PC-9 (cell line): ENCODE results near the gene IGF2R. TPM values are rescaled to one million over a fixed set of nuclear protein-coding genes. Genes with fewer than 3 reads are reported as not detected.
"Not testable (repeated sequence)": the region's sequence is repeated elsewhere in the genome, so short reads cannot be mapped to it uniquely, and the experiment has no call there.

ENCODE experiments used
- BruUV-seq: library from RNA; stranded (reverse); fragments of 400-500 nt; replicated peaks from 2 replicates; lab custom pipeline; 2021; lab: Mats Ljungman, UMichigan
- CTCF ChIA-PET: fragments of 300-600 bp; sonication (Branson Sonifier 250); formaldehyde crosslinking; loops from one replicate; lab custom pipeline; 2022; ENCODE audit warnings: antibody characterized with exemption; lab: Charles Lee
- POLR2A ChIA-PET: fragments of 300-600 bp; sonication (Branson Sonifier 250); formaldehyde crosslinking; loops from one replicate; lab custom pipeline; 2022; ENCODE audit warnings: antibody characterized with exemption; ENCODE audit not compliant: unreplicated experiment; lab: Charles Lee
- DNase-seq, 2 experiments: peaks; one replicate each; pipeline versions ENCODE4 v3.0.0 to v3.0.0-alpha.2; 2015 to 2022; ENCODE audit warnings: mixed read lengths in 1 of 2
- H2AFZ ChIP-seq: fragments of 200-600 bp; sonication (generic); 2 replicates; pipeline ENCODE4 v1.8.1; 2017; ENCODE audit warnings: antibody characterized with exemption
- H3F3A ChIP-seq: fragments of 200-600 bp; sonication (generic); 2 replicates; pipeline ENCODE4 v1.8.1; 2017; ENCODE audit warnings: antibody characterized with exemption, mild to moderate bottlenecking, low read depth; ENCODE audit not compliant: insufficient read depth
- H3K27ac ChIP-seq: fragments of 200-600 bp; sonication (generic); 2 replicates; pipeline ENCODE4 v1.6.1; 2016; ENCODE audit warnings: mixed run types
- H3K27me3 ChIP-seq: fragments of 200-600 bp; sonication (generic); 2 replicates; pipeline ENCODE4 v1.6.1; 2016; ENCODE audit warnings: low read depth, mixed run types; ENCODE audit not compliant: insufficient read depth
- H3K36me3 ChIP-seq: fragments of 200-600 bp; sonication (generic); 2 replicates; pipeline ENCODE4 v1.6.1; 2016; ENCODE audit warnings: low read depth, mixed run types
- H3K4me1 ChIP-seq: fragments of 200-600 bp; sonication (generic); replicated peaks from 2 replicates; pipeline ENCODE4 v1.6.1; 2016; ENCODE audit warnings: mixed run types; ENCODE audit not compliant: insufficient read depth
- H3K4me2 ChIP-seq: fragments of 200-600 bp; sonication (generic); 2 replicates; pipeline ENCODE4 v1.6.1; 2017; ENCODE audit warnings: mixed run types
- H3K4me3 ChIP-seq: fragments of 200-600 bp; sonication (generic); 2 replicates; pipeline ENCODE4 v1.6.1; 2016; ENCODE audit warnings: mixed run types
- H3K79me2 ChIP-seq: fragments of 200-600 bp; sonication (generic); 2 replicates; pipeline ENCODE4 v1.6.1; 2017; ENCODE audit warnings: low read depth, mixed run types
- H3K9me2 ChIP-seq: fragments of 200-600 bp; sonication (generic); 2 replicates; pipeline ENCODE4 v1.8.1; 2017; ENCODE audit warnings: mild to moderate bottlenecking; ENCODE audit not compliant: insufficient read depth
- H3K9me3 ChIP-seq: fragments of 200-600 bp; sonication (generic); 2 replicates; pipeline ENCODE4 v1.8.1; 2016; ENCODE audit warnings: low read depth; ENCODE audit not compliant: insufficient read depth
- H4K20me1 ChIP-seq: fragments of 200-600 bp; sonication (generic); 2 replicates; pipeline ENCODE4 v1.8.1; 2017; ENCODE audit not compliant: insufficient read depth
- EZH2 ChIP-seq: fragments of 200-600 bp; sonication (generic); IDR thresholded peaks from 2 replicates; pipeline ENCODE4 v1.8.0; 2017; ENCODE audit warnings: antibody characterized with exemption, low read depth
- intact Hi-C: fragments of 100-400 bp; cut with micrococcal nuclease; formaldehyde crosslinking; loops from one replicate; pipeline ENCODE4 v1.10.0; 2022; ENCODE audit not compliant: unreplicated experiment
- total RNA-seq: library from RNA; stranded (reverse); gene quantifications from 2 replicates; pipeline ENCODE4 v1.2.3, GENCODE V29; 2021
- TF ChIP-seq, protein P1 (sequence below): fragments of 200-600 bp; sonication (generic); conservative IDR thresholded peaks from 2 replicates; pipeline ENCODE4 v1.6.1; 2017; ENCODE audit warnings: mixed run types, antibody characterized with exemption, mild to moderate bottlenecking, moderate library complexity

Gene IGF2R
- total RNA-seq, 1 experiment from 2014 or later: 53.1 TPM

DNA sequence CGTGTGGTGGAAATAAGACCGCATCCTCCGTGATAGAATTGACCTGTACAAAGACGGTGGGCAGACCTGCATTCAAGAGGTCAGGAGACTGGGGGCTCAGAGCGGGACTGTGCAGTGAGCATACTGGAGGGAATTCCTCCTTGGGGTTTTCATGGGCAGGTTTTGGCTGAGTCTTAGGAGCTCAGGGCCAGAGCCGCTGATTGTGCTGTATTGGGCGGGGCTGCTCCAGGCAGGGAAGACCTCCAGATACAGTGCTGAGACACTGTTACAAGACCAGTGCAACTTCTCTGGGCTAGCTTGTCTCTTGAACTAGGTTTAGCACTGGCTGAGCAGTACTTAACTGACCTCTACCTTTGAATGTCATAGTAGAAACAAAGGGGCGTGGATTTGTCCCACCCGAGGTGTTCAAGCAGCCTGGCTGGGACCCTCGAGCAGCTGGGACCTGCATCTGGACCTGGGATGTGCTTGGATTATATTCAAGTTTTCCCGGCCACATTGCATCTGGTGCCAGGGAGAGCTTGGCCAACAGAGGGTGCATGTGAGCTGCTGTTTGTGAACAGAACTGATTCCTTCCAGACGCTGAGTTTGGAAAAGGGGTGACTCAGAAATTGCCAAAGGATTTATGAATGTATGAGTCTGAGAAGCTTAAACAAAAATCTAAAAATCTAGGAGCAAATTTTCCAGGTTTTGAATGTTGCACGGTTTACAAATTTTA is 119.3 kb downstream of the IGF2R start:
- Histone ChIP-seq H3K79me2 (no peaks in the 10 kb centered on the region), H3K4me2 (no peak overlapping the region), H3K4me3 (no peak overlapping the region), H3K27ac (no peak overlapping the region), H3K4me1 (no peaks in the 10 kb centered on the region), H4K20me1 (no peaks in the 10 kb centered on the region), H3F3A (no peaks in the 10 kb centered on the region), H3K9me3 (no peaks in the 10 kb centered on the region), H3K9me2 (no peaks in the 10 kb centered on the region), H2AFZ (no peak overlapping the region), H3K36me3 (peaks cover 14% of the 10 kb centered on the region), H3K27me3 (no peaks in the 10 kb centered on the region)
- ChIA-PET CTCF (no interaction called here), POLR2A (no interaction called here)
- TF ChIP-seq, protein P1, sequence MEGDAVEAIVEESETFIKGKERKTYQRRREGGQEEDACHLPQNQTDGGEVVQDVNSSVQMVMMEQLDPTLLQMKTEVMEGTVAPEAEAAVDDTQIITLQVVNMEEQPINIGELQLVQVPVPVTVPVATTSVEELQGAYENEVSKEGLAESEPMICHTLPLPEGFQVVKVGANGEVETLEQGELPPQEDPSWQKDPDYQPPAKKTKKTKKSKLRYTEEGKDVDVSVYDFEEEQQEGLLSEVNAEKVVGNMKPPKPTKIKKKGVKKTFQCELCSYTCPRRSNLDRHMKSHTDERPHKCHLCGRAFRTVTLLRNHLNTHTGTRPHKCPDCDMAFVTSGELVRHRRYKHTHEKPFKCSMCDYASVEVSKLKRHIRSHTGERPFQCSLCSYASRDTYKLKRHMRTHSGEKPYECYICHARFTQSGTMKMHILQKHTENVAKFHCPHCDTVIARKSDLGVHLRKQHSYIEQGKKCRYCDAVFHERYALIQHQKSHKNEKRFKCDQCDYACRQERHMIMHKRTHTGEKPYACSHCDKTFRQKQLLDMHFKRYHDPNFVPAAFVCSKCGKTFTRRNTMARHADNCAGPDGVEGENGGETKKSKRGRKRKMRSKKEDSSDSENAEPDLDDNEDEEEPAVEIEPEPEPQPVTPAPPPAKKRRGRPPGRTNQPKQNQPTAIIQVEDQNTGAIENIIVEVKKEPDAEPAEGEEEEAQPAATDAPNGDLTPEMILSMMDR: peak; percentile 73
- no peak for TF ChIP-seq EZH2
- BruUV-seq: no TSS peak
- intact Hi-C loops: loop anchor here (5.0 kb wide), 1 partner anchor 369 kb away; no protein-coding TSS in a partner anchor
- DNase-seq: peak in 1 of 2 experiments; percentile 9

DNA sequence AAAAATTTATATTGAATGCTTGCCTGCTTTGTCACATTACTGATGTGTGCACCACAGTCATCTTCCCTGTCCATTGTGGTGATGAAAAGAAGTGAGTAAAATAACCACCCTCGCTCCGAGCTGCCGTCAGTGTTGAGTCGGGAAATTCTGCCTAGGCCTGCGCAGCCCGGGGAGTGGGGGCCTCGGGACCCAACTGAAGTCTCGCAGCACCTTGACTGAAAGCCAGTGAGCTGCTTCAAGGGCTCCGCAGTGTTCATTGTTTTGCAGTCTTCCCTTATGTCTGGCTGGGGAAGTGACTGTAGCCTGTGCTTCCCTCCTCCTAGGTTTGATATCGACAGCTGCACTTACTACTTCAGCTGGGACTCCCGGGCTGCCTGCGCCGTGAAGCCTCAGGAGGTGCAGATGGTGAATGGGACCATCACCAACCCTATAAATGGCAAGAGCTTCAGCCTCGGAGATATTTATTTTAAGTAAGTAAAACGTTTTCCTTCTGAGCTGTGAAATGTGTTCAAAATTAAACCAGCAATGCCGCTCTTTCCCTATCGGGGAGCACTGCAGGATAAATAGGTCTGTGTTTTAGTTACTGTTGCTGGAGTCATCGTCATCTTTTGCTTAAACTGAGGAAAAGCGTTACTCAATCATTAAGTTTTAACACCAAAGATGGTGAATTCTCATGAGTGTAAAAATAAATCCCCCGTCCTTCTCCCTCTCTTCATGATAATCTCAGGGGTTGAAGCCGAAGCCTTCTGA is 120.1 kb downstream of the IGF2R start:
- Histone ChIP-seq H3K4me1 (no peaks in the 10 kb centered on the region), H3K9me2 (no peaks in the 10 kb centered on the region), H3K9me3 (no peaks in the 10 kb centered on the region), H3K4me2 (no peak overlapping the region), H4K20me1 (no peaks in the 10 kb centered on the region), H3F3A (no peaks in the 10 kb centered on the region), H2AFZ (no peak overlapping the region), H3K36me3 (peaks cover 14% of the 10 kb centered on the region), H3K79me2 (no peaks in the 10 kb centered on the region), H3K4me3 (no peak overlapping the region), H3K27me3 (no peaks in the 10 kb centered on the region), H3K27ac (no peak overlapping the region)
- ChIA-PET CTCF (no interaction called here), POLR2A (no interaction called here)
- DNase-seq: no peak
- intact Hi-C loops: loop anchor here (5.0 kb wide), 1 partner anchor 368 kb away; no protein-coding TSS in a partner anchor
- no TSS peak for BruUV-seq
- TF ChIP-seq, protein P1: peak; percentile 2; the same call in 1 of the 2 replicates
- no peak for TF ChIP-seq EZH2

DNA sequence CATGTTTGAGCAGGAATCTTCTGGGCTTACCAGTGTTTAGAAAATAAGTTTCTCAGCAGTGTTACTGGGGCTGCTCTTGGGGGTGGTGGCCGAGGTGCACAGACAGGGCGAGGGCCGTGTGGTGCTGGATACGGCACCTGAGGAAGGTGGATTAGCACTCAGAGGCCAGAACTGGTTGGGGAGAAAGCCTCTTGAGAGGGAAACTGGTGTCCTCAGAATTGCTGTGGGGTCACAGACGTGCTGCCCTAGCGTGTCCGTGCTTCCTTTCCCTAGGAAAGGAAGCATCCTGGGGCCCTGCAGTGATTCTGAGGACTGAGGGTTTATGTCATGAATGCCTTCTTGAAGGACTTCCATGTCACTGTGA is 120.6 kb downstream of the IGF2R start:
- BruUV-seq: no TSS peak
- CTCF ChIA-PET: interaction anchor here (0.7 kb wide), 1 partner anchor 76 kb away, joined by 3 read pairs; no protein-coding TSS in a partner anchor

DNA sequence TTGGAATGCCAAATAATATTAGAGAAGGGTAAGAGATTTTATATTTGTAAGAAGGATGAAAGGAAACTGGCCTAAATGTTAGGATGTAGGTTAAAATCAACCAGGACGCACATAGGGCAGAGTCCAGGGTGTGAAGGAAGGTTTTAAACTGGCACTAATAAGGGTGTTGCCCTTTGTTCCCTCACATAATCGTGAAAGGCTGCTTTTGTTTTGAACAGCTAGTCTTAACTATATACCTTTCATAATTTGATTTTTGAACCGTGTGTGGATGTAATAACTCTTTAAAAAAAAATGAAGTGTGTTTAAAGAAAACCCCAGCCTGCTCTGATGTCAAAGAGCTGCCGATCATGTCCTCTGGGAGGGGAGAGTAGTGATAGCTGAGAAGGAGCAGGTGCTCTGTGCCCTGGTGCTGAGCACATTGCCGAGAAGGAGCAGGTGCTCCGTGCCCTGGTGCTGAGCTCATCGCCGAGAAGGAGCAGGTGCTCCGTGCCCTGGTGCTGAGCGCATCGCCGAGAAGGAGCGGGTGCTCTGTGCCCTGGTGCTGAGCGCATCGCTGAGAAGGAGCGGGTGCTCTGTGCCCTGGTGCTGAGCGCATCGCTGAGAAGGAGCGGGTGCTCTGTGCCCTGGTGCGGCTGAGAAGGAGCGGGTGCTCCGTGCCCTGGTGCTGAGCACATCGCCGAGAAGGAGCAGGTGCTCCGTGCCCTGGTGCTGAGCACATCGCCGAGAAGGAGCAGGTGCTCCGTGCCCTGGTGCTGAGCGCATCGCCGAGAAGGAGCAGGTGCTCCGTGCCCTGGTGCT is 121.8 kb downstream of the IGF2R start:
- H3K9me3 ChIP-seq, H3K4me2 ChIP-seq, CTCF ChIA-PET, H3K4me3 ChIP-seq, BruUV-seq, DNase-seq, H3K9me2 ChIP-seq, H2AFZ ChIP-seq, H3K27ac ChIP-seq, H3K27me3 ChIP-seq, intact Hi-C loops, H3K79me2 ChIP-seq, H3F3A ChIP-seq, POLR2A ChIA-PET, H3K4me1 ChIP-seq, H4K20me1 ChIP-seq: not testable (repeated sequence)
- H3K36me3 ChIP-seq: peaks cover 13% of the 10 kb centered on the region

More for the DNA sequence above, 120.6 kb downstream of the IGF2R start:
- H3K4me1 ChIP-seq: no peaks in the 10 kb centered on the region
- H3F3A ChIP-seq: no peaks in the 10 kb centered on the region
- intact Hi-C loops: loop anchor here (5.0 kb wide), 1 partner anchor 368 kb away; no protein-coding TSS in a partner anchor
- POLR2A ChIA-PET: no interaction called here
- no peaks in the 10 kb centered on the region for H3K27me3 ChIP-seq
- H3K4me2 ChIP-seq: no peak overlapping the region
- TF ChIP-seq, protein P1: no peak
- no peak for TF ChIP-seq EZH2
- peaks cover 14% of the 10 kb centered on the region for H3K36me3 ChIP-seq
- H2AFZ ChIP-seq: no peak overlapping the region
- H3K9me2 ChIP-seq: no peaks in the 10 kb centered on the region
- H3K27ac ChIP-seq: no peak overlapping the region
- H3K9me3 ChIP-seq: no peaks in the 10 kb centered on the region
- H4K20me1 ChIP-seq: peaks cover 3% of the 10 kb centered on the region; the same call in 1 of the 2 replicates
- DNase-seq: no peak
- H3K4me3 ChIP-seq: no peak overlapping the region
- no peaks in the 10 kb centered on the region for H3K79me2 ChIP-seq
